ENCODE data around the gene NCAPD2. TPM values are rescaled to one million over a fixed set of nuclear protein-coding genes. Genes with fewer than 3 reads are reported as not detected.

The NCAPD2 gene
- total RNA-seq, 2 experiments from 2014 or later: 153 to 156 TPM

GRCh38 chr12:6532051-6532926 is 38.4 kb downstream of the NCAPD2 start:
- Mint-ChIP-seq H3K27me3 (no peaks in the 10 kb centered on the region), H3K9me3 (no peaks in the 10 kb centered on the region), H3K27ac (peak overlapping the region; percentile 97), H3K36me3 (ENCODE audit: low read depth) (peaks cover 90% of the 10 kb centered on the region), H3K4me1 (peaks cover 35% of the 10 kb centered on the region), H3K4me3 (peak overlapping the region; percentile 96)
- ChIA-PET POLR2A (interaction anchor here (0.5 to 2.2 kb wide), 33 partner anchors 9 to 412 kb away, joined by 3 to 32 read pairs (median 5); partner anchors contain the start of genes C12orf57, CDCA3, MRPL51 and NOP2), CTCF (interaction anchor here (0.9 to 2.7 kb wide), 14 partner anchors 18 to 195 kb away, joined by 3 to 8 read pairs (median 4); partner anchors contain the start of genes MRPL51 and VAMP1)
- DNase-seq: peak; percentile 91

- Mint-ChIP-seq H3K9me3 (no peaks in the 10 kb centered on the region), H3K36me3 (ENCODE audit: low read depth) (peaks cover 90% of the 10 kb centered on the region), H3K4me3 (peak overlapping the region; percentile 96), H3K4me1 (peaks cover 43% of the 10 kb centered on the region), H3K27me3 (no peaks in the 10 kb centered on the region), H3K27ac (peak overlapping the region; percentile 97)
- DNase-seq: peak; percentile 58
- ChIA-PET CTCF (interaction anchor here (0.9 to 2.7 kb wide), 13 partner anchors 18 to 196 kb away, joined by 3 to 8 read pairs (median 4); partner anchors contain the start of genes MRPL51 and VAMP1), POLR2A (interaction anchor here (0.8 to 2.2 kb wide), 28 partner anchors 9 to 411 kb away, joined by 3 to 32 read pairs (median 6); partner anchors contain the start of genes C12orf57, CDCA3, MRPL51 and NOP2)
Measured at GRCh38 chr12:6532927-6533652, 39.2 kb downstream of the NCAPD2 start.

- no peaks in the 10 kb centered on the region for H3K27me3 Mint-ChIP-seq
- H3K36me3 Mint-ChIP-seq (ENCODE audit: low read depth): peaks cover 90% of the 10 kb centered on the region
- POLR2A ChIA-PET: interaction anchor here (0.6 to 7.9 kb wide), 32 partner anchors 20 to 413 kb away, joined by 3 to 201 read pairs (median 7); partner anchors contain the start of genes C12orf57, CDCA3, COPS7A and IFFO1
- H3K9me3 Mint-ChIP-seq: no peaks in the 10 kb centered on the region
- DNase-seq: no peak
- peak overlapping the region; percentile 97 for H3K27ac Mint-ChIP-seq
- H3K4me1 Mint-ChIP-seq: peaks cover 48% of the 10 kb centered on the region
- H3K4me3 Mint-ChIP-seq: peak overlapping the region; percentile 96
- CTCF ChIA-PET: interaction anchor here (0.6 to 3.3 kb wide), 7 partner anchors 19 to 142 kb away, joined by 3 to 11 read pairs (median 4); partner anchors contain the start of genes MRPL51 and VAMP1
Measured at GRCh38 chr12:6533653-6533922, 39.7 kb downstream of the NCAPD2 start.

GRCh38 chr12:6533923-6534694 is 40.2 kb downstream of the NCAPD2 start, which contains the start of gene GAPDH:
Gene GAPDH (plus strand): TSS chr12:6534517. CDS start chr12:6534833, 316 bp downstream.
- peak within 1 kb of the TSS; percentile 96 for H3K4me3 Mint-ChIP-seq
- DNase-seq: peak; percentile 93
- ChIA-PET CTCF (interaction anchor here (0.6 to 3.3 kb wide), 8 partner anchors 24 to 142 kb away, joined by 3 to 13 read pairs (median 6); partner anchors contain the start of genes MRPL51 and VAMP1), POLR2A (interaction anchor here (0.6 to 7.9 kb wide), 33 partner anchors 8 to 412 kb away, joined by 3 to 201 read pairs (median 7); partner anchors contain the start of genes C12orf57, CD27, CD4 and CDCA3)
- no peaks in the 10 kb centered on the region for H3K27me3 Mint-ChIP-seq
- H3K9me3 Mint-ChIP-seq: no peaks in the 10 kb centered on the region
- H3K27ac Mint-ChIP-seq: peak within 1 kb of the TSS; percentile 97
- peaks cover 90% of the 10 kb centered on the region for H3K36me3 Mint-ChIP-seq (ENCODE audit: low read depth)
- H3K4me1 Mint-ChIP-seq: peaks cover 53% of the 10 kb centered on the region

- Mint-ChIP-seq H3K4me1 (peaks cover 58% of the 10 kb centered on the region), H3K9me3 (no peaks in the 10 kb centered on the region), H3K36me3 (ENCODE audit: low read depth) (peaks cover 90% of the 10 kb centered on the region), H3K27me3 (no peaks in the 10 kb centered on the region), H3K4me3 (peak overlapping the region; percentile 96), H3K27ac (peak overlapping the region; percentile 97)
- CTCF ChIA-PET: interaction anchor here (1.0 to 3.3 kb wide), 8 partner anchors 23 to 111 kb away, joined by 3 to 13 read pairs (median 6); partner anchors contain the start of genes MRPL51 and VAMP1
- DNase-seq: no peak
- POLR2A ChIA-PET: interaction anchor here (0.9 to 7.9 kb wide), 32 partner anchors 8 to 409 kb away, joined by 3 to 201 read pairs (median 8); partner anchors contain the start of genes C12orf57, CD27, CD4 and CDCA3
Measured at GRCh38 chr12:6534695-6534944, 40.7 kb downstream of the NCAPD2 start.

- POLR2A ChIA-PET: interaction anchor here (0.7 to 7.9 kb wide), 39 partner anchors 9 to 573 kb away, joined by 3 to 201 read pairs (median 7); partner anchors contain the start of genes C12orf57, CD27, CD4 and CDCA3
- peak overlapping the region; percentile 96 for H3K4me3 Mint-ChIP-seq
- H3K27ac Mint-ChIP-seq: peak overlapping the region; percentile 97
- peak; percentile 88 for DNase-seq
- H3K9me3 Mint-ChIP-seq: no peaks in the 10 kb centered on the region
- H3K36me3 Mint-ChIP-seq (ENCODE audit: low read depth): peaks cover 90% of the 10 kb centered on the region
- CTCF ChIA-PET: interaction anchor here (0.7 to 3.3 kb wide), 13 partner anchors 16 to 338 kb away, joined by 3 to 13 read pairs (median 4); partner anchors contain the start of genes MRPL51, SPSB2 and VAMP1
- no peaks in the 10 kb centered on the region for H3K27me3 Mint-ChIP-seq
- peaks cover 63% of the 10 kb centered on the region for H3K4me1 Mint-ChIP-seq
Measured at GRCh38 chr12:6534945-6535696, 41.2 kb downstream of the NCAPD2 start.

- peaks cover 66% of the 10 kb centered on the region for H3K4me1 Mint-ChIP-seq
- H3K27ac Mint-ChIP-seq: peak overlapping the region; percentile 97
- DNase-seq: no peak
- ChIA-PET POLR2A (interaction anchor here (0.7 to 7.9 kb wide), 31 partner anchors 9 to 572 kb away, joined by 3 to 201 read pairs (median 9); partner anchors contain the start of genes CD27, CD4, CDCA3 and COPS7A), CTCF (interaction anchor here (0.6 to 3.3 kb wide), 14 partner anchors 15 to 1532 kb away, joined by 3 to 13 read pairs (median 4); partner anchors contain the start of genes IFFO1, MRPL51, SPSB2 and VAMP1)
- no peaks in the 10 kb centered on the region for H3K27me3 Mint-ChIP-seq
- H3K36me3 Mint-ChIP-seq (ENCODE audit: low read depth): peaks cover 90% of the 10 kb centered on the region
- H3K4me3 Mint-ChIP-seq: peak overlapping the region; percentile 96
- H3K9me3 Mint-ChIP-seq: no peaks in the 10 kb centered on the region
Measured at GRCh38 chr12:6535697-6535946, 41.7 kb downstream of the NCAPD2 start.

- CTCF ChIA-PET: interaction anchor here (0.6 to 3.3 kb wide), 13 partner anchors 15 to 1532 kb away, joined by 3 to 13 read pairs (median 4); partner anchors contain the start of genes IFFO1, MRPL51, SPSB2 and VAMP1
- H3K4me3 Mint-ChIP-seq: peak overlapping the region; percentile 96
- no peaks in the 10 kb centered on the region for H3K9me3 Mint-ChIP-seq
Measured at GRCh38 chr12:6535960-6536847, 42.3 kb downstream of the NCAPD2 start.

GRCh38 chr12:6536894-6537579 is 43.1 kb downstream of the NCAPD2 start:
- ChIA-PET CTCF (interaction anchor here (0.6 to 5.9 kb wide), 30 partner anchors 9 to 423 kb away, joined by 3 to 115 read pairs (median 4); partner anchors contain the start of genes COPS7A, IFFO1, MRPL51 and TAPBPL), POLR2A (interaction anchor here (0.7 to 7.9 kb wide), 23 partner anchors 10 to 315 kb away, joined by 3 to 201 read pairs (median 8); partner anchors contain the start of genes CD27, CDCA3, COPS7A and IFFO1)
- H3K4me1 Mint-ChIP-seq: peaks cover 73% of the 10 kb centered on the region
- H3K27me3 Mint-ChIP-seq: no peaks in the 10 kb centered on the region
- peak overlapping the region; percentile 96 for H3K4me3 Mint-ChIP-seq
- no peaks in the 10 kb centered on the region for H3K9me3 Mint-ChIP-seq
- H3K36me3 Mint-ChIP-seq (ENCODE audit: low read depth): peaks cover 81% of the 10 kb centered on the region
- H3K27ac Mint-ChIP-seq: peak overlapping the region; percentile 97
- peak; percentile 33 for DNase-seq

More at GRCh38 chr12:6535960-6536847, 42.3 kb downstream of the NCAPD2 start:
- H3K27me3 Mint-ChIP-seq: no peaks in the 10 kb centered on the region
- peaks cover 85% of the 10 kb centered on the region for H3K36me3 Mint-ChIP-seq (ENCODE audit: low read depth)
- H3K4me1 Mint-ChIP-seq: peaks cover 69% of the 10 kb centered on the region
- POLR2A ChIA-PET: interaction anchor here (0.7 to 7.9 kb wide), 31 partner anchors 10 to 572 kb away, joined by 3 to 201 read pairs (median 9); partner anchors contain the start of genes CD27, CD4, CDCA3 and COPS7A
- peak overlapping the region; percentile 97 for H3K27ac Mint-ChIP-seq
- peak; percentile 24 for DNase-seq

Data from activated CD4-positive, alpha-beta memory T cell treated with anti-CD3 and anti-CD28 coated beads, Interleukin-2, amount 10 ng/mL, durations not matched to agents 7 days and 5 days (primary cell).